ENCODE results near the gene CCDC33.

Gene CCDC33

DNA sequence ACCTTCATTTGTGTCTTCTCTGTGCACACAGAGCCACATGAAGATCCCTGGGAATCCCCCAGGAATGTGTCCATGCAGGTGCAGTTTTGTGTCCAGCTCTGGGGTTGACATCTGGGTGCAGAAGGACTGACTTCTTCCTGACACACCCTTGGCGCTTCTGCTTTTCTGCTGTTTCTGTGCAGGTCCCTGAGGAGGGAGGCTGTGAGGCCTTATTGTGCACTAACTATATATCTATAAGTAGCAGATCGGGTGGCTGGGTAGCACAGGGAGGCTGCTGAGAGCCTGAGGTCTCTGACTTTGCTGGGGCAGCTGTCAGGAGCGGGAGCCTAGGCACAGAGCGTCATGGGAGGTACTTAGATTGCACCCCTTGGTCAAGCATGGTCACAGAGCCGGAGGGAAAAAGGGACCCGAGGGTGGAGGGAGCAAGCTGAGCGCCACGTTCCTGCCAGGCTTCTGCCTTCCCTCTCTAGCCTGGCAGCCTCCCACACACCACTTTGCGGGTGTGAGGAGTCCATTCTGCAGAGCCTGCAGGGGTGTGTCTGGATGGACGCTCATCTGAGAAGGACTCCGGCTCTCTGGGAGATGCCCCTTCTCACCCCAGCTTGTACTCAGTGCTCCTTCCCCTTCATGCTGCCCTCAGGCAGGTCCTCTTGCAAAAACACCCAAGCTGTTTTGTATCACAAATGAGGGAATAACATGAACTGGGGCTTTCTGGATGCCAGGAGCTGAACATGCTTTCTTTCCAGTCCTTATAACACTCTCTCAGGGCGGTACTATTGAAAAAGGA is 23.9 kb downstream of the CCDC33 start:
- DNase-seq: no peak

DNA sequence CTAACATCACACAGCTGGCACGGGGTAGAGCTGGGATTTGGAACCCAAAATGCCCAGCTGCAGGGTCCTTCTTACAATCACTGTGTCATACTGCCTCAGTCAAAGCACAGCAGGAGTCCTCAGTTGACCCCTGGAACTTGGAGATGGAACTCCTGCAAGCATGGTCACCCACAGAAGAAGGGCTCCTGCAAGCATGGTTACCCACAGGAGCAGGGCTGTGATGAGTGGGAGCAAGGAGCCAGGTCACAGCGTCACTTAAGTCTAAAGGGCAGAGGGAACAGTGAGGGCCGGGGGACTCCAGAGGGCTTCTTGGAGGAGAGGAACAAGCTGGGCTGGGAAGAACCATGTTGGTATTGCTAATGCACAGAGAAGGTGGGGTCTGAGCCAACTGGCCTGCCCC is 24.9 kb downstream of the CCDC33 start:
- DNase-seq: no peak

DNA sequence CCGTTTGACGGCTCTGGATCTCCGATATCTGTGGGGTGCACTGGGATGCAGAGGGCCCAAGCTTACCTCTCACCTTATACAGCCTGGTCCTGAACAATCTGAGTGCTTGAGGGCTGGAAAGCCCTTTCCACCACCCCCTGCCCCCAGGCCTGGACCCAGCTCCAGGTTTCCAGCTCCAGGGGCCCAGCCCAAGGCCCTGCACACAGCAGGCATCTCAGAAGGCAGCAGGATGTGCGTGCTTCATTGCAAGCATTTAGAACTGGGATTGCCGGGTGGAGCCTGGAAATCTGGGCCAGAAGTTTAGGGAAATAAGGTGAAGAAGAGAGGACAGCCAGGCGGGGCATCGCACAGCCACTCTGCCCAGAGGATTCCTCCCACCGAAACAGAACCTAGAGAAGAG is 25.6 kb downstream of the CCDC33 start:
- DNase-seq: no peak

GRCh38 chr15:74262151-74262550 is 26.0 kb downstream of the CCDC33 start:
- no peak for DNase-seq

DNA sequence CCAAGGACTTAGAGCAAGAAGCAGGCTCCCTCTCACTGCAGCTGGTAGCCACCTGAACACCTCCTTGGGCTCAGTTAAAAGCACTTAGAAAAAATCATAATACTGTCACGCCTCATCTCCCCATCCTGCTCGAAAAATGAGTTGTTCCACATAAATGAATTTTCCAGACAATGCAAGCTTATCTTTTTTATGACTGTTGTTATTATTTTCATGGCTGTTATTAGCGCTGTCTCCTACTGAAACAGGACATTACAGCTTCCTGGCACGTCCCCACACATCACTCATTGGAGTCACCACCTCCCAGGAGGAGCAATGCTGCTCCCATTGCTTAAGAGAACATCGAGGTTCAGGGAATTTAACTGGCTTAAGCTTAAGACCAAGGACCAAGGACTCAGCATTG is 26.5 kb downstream of the CCDC33 start:
- DNase-seq: no peak

GRCh38 chr15:74263466-74263865 is 27.3 kb downstream of the CCDC33 start:
- no peak for DNase-seq

DNA sequence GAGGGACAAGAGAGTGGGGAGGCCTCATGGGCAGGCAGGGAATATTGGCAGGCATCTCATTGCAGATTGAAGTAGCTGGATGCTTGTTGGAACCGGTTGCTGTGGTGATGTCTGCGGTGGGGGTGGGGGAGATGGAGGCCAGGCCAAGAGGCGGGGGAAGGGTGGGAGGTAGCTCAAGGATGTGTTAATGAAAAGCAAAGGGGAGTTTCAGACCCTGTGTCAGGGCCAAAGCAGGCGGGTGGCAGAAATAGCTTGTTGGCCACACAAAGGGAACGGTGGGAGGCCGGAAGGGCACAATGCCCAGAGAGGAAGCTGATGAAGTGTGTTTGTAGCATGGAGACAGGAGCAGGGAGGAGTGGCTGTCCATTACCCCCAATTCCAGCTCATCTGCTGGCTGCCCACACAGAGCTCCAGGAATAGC is 28.0 kb downstream of the CCDC33 start:
- no peak for DNase-seq

GRCh38 chr15:74265046-74265639 is 29.0 kb downstream of the CCDC33 start:
- DNase-seq: no peak

GRCh38 chr15:74268020-74268419 is 31.9 kb downstream of the CCDC33 start:
- DNase-seq: no peak

DNA sequence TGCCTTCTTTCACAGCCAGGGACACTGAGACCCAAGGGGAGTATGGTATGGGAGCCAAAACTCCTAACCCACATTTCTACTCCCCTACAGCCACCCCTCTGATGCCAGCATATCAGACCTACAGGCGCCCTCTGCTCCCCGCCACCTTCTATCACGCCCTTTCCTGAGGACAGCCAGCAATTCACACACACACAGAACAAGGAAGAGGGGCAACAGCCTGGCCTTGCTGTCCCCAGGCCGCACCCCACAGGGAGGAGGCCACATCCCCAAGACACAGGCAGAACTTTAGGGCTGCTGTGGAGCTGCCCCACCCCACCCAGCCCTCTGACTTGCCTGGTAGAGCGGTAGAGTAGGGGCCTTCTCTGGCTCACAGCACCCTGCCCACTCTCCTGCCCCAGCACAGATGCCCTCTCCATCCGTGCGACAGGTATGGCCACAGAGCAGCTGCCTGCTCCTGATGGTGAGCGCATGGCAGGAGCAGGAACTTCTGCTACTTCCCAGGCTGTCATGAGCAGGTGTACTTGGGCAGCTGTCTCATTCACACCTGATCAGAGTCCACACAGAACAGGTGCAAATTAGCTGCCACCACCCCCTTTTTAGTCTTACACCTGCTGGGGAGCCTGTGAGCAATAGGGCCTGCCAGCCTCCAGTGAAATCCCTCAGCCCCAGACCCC is 33.4 kb downstream of the CCDC33 start:
- peak in 1 of 2 experiments; percentile 34 for DNase-seq

GRCh38 chr15:74270155-74270554 is 34.0 kb downstream of the CCDC33 start:
- no peak for DNase-seq

DNA sequence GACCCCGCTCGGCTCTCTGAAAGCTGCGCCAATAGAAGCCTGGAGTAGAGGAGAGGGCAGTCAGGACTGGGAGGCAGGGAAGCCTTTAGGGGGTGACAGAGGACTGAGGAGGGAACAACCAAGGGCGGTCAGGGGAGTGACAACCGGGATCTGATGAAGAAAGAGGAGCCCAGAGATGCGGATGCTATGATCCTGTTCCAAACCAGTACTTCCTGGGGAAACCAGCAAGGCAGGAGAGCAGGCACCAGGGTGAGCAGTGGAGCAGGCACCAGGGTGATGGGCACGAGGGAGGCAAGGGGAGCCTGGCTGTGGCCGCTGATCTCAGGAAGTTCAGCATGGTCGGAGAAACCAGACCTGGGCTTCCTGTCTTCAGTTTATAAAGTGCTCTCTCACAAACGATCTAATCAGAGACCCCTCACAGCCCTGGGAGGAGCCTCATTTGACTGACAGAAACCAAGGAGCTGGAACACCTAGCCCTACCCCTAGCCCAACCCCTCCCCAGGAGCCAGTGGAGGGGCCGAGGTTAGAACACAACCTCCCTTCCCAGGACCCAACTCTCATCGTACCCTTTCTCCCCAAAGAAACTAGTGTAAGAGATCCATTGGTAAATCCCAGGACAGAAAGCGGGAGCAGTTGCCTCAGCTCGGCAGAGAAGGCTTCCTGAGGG is 34.9 kb downstream of the CCDC33 start:
- no peak for DNase-seq

- no peak for DNase-seq
Measured at GRCh38 chr15:74272812-74273211, 36.7 kb downstream of the CCDC33 start.

- DNase-seq: no peak
Measured at GRCh38 chr15:74274470-74275038, 38.4 kb downstream of the CCDC33 start.

DNA sequence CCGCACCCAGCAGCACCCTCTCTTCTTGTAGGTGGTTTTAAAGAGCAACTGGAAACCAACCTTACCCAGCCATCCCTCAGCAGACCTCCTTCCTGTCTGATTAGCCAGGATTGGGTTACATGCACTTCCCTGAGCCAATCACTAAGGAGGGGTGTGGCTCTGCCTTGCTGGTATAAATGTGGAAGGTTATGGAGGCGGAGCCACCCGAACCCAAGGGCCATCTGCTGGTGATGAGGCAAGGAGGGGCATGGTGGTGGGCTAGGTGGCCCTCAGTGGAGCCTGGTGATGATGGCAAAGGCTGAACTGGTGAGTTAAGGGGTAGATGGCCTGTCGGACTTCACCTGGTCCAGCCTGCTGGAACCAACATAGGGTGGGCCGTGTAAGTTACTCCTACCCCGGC is 39.8 kb downstream of the CCDC33 start:
- DNase-seq: peak in 1 of 2 experiments; percentile 27

GRCh38 chr15:74276560-74276959 is 40.4 kb downstream of the CCDC33 start:
- no peak for DNase-seq

- DNase-seq: no peak
Measured at GRCh38 chr15:74277242-74277810, 41.2 kb downstream of the CCDC33 start.

- no peak for DNase-seq
Measured at GRCh38 chr15:74278207-74278606, 42.1 kb downstream of the CCDC33 start.

GRCh38 chr15:74281147-74282133 is 45.3 kb downstream of the CCDC33 start:
- DNase-seq: no peak

- DNase-seq: no peak
Measured at GRCh38 chr15:74283368-74283767, 47.2 kb downstream of the CCDC33 start.

DNA sequence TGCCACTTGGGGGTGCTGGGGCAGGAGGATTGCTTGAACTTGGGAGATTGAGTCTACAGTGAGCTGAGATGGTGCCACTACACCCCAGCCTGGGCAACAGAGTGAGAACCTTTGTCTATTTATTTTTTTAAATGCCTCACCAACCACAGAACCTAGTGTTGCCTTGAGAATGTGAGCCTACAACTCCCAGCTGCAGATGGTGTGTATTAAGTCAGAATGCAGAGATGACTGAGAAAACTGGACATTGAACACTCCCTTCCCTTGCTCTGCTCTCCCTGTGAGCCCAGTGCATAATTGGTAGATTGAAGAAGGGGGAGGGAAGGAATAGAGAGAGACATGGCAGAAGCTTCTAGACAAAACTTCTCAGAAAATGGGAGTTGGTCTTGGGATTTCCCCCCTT is 53.5 kb downstream of the CCDC33 start:
- DNase-seq: no peak

DNA sequence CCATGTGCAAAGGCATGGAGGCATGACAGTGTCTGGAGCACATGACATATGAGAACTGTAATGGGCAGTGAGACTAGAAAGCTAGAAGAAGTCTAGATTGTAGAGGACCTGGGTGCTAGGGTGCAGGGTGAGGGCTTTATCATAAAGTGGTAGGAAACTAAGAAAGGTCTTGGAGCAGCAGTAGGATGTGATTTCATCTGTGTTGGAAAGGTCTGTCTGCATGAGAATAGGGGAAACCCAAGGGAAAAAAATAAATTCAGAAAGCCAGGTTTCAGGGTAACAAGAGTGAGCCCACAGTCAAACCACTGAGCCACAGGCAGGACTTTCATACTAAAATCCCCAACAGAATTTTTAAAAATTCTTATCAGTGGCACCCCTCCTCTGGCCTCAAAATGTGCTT is 54.5 kb downstream of the CCDC33 start:
- DNase-seq: no peak
